Measurements from ENCODE around the gene ADGRE1.
"Not testable (repeated sequence)": the region's sequence is repeated elsewhere in the genome, so short reads cannot be mapped to it uniquely, and the experiment has no call there.

The ADGRE1 gene, protein sequence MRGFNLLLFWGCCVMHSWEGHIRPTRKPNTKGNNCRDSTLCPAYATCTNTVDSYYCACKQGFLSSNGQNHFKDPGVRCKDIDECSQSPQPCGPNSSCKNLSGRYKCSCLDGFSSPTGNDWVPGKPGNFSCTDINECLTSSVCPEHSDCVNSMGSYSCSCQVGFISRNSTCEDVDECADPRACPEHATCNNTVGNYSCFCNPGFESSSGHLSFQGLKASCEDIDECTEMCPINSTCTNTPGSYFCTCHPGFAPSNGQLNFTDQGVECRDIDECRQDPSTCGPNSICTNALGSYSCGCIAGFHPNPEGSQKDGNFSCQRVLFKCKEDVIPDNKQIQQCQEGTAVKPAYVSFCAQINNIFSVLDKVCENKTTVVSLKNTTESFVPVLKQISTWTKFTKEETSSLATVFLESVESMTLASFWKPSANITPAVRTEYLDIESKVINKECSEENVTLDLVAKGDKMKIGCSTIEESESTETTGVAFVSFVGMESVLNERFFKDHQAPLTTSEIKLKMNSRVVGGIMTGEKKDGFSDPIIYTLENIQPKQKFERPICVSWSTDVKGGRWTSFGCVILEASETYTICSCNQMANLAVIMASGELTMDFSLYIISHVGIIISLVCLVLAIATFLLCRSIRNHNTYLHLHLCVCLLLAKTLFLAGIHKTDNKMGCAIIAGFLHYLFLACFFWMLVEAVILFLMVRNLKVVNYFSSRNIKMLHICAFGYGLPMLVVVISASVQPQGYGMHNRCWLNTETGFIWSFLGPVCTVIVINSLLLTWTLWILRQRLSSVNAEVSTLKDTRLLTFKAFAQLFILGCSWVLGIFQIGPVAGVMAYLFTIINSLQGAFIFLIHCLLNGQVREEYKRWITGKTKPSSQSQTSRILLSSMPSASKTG

DNA sequence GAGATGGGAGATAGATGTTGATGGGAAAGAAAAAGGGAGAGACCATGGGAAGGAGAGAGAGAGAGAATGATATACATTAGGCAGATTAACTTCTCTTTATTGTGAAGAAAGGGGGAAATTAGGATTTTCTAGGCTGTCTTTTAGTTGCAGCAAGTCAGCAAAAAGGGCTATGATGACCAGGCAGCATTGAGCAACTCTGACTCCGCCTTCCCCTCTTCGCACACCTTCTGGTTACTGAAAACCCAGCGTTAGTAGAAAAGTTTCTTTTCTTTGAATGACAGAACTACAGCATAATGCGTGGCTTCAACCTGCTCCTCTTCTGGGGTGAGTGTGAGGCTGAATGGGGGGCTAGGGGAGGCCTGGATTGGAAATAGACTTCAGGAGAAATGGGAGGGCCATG lies at the start of gene ADGRE1:
Gene ADGRE1, plus strand, starts transcription at position 264 of the 400 bp plus-strand sequence. Its CDS starts 30 bp downstream, at position 294.
- no peak for DNase-seq

DNA sequence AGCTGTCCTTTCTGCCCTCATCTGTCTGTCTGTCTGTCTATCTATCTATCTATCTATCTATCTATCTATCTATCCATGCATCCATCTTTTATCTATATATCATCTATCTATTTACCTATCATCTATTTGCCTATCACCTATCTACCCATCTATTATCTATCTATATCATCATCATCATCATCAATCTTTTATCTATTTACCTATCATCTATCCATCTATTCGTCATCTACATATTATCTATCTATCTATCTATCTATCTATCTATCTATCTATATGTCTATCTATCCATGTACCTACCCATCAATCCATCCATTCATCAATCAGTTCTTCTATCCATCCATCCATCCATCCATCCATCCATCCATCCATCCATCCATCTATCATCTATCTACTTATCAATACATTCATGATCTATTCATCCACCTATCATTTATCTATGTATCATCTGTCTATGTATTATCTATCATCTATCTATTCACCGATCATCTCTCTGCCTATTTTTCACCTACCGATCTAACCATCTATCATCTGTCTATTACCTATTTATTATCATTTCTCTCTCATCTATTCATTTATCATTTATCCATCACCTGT lies 49.2 kb upstream of the ADGRE1 start:
- no peak for DNase-seq

DNA sequence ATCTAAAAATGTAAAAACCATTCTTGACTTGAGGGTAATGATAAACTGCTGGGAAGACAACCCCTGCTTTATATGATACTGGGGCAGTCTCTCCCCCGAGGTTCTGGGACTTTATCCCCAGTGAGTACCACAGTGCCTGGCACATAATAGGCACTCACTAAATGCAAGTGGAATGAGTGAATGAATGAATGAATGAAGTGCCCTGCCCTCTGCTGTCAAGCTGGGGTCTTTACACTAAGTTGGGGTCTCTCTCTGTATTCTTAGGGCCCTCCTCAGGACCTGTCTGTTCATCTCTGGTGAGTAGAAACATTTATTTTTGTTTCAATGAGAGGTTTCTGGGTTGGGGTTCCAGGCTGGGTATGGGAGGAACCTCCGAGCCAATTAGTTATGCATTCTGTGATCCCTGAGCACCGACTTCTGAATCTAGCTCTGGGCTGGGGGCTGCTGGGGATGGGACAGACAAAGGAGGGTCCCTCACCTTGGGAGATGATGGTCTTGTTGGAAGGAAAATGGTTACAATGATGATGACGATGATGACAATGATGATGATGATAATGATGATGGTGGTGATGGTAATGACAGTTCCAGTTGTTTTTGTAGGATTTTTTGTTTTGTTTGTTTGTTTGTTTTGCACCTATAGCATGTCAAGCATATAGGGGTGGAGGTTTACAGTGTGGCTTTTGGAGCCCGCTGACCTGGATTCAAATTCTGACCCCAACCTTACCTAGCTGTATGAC lies 44.3 kb upstream of the ADGRE1 start:
- DNase-seq = no peak

DNA sequence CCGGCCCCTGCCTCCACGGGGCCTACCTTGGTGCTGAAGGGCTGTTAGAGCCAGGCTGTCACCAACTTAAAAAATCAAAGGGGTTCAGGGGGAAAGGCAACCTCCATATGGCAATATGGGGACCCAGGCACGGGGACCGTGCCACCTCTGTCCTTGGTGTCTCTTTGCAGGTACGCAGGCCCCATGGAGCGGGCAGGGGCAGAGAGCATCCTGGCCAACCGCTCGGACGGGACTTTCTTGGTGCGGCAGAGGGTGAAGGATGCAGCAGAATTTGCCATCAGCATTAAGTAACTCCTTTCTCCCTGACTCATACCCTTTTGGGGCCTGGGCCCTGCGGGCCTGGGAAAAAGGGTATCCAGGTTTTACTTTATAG lies 39.6 kb upstream of the ADGRE1 start:
- DNase-seq = no peak

DNA sequence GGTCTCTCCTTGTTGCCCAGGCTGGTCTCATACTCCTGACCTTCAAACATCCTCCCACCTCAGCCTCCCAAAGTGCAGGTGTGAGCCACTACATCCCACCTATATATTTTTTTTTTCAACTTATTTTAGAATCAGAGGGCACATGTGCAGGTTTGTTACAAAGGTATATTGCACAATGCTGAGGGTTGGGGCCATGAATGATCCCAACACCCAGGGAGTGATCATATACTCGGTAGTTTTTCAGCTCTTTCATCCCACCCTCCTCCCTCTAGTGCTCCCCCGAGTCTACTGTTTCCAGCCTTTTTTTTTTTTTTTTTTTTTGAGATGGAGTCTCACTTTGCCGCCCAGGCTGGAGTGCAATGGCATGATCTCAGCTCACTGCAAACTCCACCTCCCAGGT lies 38.4 kb upstream of the ADGRE1 start:
- no peak for DNase-seq

DNA sequence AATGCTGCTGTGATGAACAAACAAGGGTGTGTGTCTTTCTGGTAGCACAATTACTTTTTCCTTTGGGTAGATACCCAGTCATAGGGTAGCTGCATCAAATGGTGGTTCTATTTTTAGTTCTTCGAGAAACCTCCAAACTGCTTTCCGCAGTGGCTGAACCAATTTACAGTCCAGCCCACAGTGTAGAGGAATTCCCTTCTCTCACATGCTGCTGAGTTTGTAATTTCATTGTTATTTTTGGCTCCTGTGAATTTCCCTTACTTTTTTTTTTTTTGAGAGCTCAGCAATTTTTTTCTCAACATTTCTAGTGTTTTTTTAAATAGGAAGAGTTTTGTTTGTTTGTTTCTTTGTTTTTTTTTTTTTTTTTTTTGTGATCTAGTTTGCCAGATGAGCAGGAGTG lies 37.5 kb upstream of the ADGRE1 start:
- DNase-seq = no peak

DNA sequence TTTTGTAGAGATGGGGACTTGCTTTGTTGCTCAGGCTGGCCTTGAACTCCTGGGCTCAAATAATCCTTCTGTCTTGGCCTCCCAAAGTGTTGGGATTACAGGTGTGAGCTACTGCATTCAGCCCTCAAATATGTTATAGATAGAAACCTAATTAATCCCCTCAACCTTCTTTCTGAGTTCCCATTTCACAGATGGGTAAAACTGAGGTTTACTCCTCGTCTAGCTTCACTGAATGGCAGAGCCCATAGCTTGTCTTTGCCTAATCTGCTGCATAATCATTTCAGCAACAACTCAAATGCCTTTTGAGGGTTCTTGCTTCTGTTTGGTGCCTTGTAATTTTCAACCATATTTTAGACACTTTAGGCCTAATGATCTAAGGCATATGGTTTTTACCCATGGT lies 36.0 kb upstream of the ADGRE1 start:
- DNase-seq = no peak

DNA sequence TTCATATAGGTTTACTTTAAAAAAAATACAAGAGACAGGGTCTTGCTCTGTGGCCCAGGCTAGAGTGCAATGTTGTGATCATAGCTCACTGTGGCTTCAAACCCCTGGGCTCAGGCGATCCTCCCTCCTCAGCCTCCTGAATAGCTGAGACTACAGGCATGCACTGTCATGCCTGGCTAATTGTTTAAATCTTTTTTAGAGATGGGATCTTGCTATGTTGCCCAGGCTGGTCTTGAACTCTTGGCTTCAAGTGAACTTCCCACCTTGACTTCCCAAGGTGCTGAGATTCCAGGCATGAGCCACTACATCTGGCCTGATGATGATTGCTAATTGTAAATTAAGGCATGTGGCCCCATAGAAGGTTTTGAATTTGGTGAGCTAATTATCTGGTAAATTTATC lies 35.4 kb upstream of the ADGRE1 start:
- DNase-seq = no peak

DNA sequence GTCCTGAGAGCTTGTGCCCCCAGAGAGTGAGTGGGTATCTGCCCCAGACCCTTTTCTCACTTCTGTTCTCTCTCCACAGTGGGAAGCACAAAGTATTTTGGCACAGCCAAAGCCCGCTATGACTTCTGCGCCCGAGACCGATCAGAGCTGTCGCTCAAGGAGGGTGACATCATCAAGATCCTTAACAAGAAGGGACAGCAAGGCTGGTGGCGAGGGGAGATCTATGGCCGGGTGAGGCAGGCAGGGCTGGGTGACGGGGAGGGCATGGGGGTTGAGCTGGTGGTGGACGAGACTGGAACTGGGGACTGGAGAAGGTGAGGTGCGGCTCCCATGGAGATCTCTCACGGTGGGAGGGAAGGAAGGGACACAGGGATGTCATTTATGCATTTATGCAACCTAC lies 33.5 kb upstream of the ADGRE1 start:
- no peak for DNase-seq

DNA sequence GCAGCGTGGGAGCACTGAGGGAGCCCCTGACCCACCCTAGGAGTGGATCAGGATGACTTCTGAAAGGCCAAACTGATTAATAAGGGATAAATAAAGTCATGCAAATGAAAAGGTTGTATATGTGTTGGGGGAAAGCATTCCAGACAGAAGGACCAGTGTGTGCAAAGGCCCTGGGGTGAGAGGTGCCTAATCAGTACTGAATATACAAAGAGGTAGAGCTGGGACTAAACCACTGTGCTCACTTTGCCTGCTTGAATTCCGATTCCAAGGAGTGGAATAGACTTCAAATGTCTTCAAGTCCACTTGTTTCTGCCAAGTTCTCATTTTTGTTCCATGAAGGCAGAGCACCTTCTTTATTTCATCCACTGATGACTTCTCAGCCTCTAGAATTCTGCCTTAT lies 32.6 kb upstream of the ADGRE1 start:
- DNase-seq = no peak

DNA sequence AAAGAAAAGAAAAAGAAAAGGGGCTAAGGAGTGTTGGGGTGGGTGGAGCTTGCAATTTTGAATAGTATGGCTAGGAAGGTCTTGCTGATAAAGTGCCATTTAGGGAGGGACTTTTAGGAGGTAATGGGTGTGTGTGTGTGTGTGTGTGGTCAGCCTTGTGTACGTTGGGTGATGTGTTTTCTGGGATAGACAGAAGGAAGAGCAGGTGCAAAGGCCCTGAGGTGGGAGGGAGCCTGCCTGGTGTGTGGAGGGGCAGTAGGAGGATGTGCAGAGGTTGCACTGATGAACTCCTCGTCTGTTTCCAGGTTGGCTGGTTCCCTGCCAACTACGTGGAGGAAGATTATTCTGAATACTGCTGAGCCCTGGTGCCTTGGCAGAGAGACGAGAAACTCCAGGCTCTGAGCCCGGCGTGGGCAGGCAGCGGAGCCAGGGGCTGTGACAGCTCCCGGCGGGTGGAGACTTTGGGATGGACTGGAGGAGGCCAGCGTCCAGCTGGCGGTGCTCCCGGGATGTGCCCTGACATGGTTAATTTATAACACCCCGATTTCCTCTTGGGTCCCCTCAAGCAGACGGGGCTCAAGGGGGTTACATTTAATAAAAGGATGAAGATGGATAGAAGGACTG lies 30.5 kb upstream of the ADGRE1 start:
- no peak for DNase-seq

DNA sequence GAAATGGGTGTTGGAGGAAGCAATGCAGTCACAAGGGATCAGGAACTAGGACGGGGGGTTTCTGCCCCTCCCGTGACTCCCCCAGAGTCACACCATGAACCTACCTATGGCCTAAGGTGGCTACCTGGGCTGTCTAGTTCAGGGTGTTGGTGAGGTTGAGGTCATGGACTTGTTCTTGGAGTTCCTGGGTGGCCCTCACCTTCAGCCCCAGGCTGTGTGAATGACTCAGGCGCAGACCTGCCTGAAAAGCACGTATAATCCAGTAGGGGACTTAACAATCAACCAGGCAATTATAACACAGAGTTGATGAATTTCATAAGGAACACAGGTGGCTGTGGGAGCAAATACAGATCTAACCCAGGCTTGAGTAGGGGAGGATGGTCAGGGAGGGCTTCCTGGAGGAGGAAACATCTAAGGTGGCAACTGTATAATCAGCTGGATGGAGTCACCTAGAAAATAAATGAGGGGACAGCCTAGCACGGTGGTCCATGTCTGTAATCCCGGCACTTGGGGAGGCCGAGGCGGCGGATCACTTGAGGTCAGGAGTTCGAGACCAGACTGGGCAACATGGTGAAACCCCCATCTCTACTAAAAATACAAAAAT lies 25.6 kb upstream of the ADGRE1 start:
- DNase-seq = no peak

DNA sequence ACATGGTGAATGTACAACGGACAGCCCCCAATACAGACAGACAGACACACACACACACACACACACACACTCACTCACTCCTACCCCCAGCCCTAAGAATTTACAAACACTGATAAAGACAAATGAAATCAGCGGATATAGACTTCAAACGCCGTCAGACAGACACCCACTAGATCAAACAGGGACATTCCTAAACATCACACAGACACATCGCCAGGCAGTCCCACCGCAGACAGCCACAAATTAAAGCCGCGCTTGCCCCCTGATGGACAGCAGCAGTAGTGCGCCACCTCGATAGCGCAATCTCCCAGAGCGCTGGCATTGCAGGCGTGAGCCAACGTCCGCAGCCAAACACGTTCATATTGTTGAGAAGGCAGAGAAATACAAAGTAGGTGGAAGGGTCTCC lies 24.7 kb upstream of the ADGRE1 start:
- DNase-seq = peak; percentile 23

DNA sequence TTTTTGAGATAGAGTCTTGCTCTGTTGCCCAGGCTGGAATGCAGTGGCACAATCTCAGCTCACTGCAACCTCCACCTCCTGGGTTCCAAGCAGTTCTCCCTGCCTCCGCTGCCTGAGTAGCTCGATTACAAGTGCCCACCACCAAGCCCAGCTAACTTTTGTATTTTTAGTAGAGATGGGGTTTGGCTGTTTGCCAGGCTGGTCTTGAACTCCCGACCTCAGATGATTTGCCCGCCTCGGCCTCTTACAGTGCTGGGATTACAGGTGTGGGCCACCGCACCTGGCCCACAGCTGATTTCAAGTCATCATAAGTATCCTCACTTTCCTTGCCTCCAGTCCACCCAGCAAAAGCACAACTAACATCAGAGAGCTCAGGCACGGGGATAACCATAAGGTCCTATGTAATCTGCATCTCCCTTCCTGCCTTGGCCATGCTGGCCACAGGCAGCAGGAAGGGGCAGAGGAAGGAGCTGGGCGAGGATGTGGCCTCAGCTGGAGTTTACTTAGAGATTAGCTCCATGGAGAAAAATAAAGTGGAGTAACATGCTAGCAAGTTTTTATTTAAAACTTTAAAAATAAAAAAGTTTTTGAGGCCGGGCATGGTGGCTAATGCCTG lies 22.9 kb upstream of the ADGRE1 start:
- no peak for DNase-seq

DNA sequence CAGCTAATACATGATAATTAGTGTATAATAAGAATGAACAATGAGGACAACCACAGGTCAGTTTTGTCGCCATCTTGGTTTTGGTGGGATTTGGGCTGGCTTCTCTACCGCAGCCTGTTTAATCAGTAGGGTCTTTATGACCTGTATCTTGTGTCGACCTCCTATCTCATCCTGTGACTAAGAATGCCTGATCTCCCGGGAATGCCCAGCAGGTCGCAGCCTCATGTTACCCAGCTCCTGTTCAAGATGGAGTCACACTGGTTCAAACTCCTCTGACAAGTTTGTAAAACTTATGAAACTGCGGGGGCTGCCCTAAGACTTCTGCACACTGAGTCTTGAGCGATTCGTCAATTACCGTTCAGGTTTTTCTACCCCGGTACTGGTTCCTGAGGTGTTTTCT lies 21.5 kb upstream of the ADGRE1 start:
- no peak for DNase-seq

DNA sequence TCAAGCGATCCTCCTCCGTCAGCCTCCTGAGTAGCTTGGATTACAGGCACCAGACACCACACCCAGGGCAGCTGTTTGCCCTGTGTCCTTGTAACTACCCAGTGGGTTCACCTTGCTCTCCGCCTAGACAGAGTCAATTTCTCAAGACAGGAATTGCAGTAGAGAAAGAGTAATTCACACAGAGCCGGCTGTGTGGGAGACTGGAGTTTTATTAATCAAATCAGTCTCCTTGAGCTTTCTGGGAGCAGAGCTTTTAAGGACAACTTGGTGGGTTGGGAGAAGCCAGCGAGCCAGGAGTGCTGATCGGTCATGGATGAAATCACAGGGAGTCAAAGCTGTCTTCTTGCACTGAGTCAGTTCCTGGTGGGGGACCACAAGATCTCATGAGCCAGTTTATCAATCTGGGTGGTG lies 20.6 kb upstream of the ADGRE1 start:
- no peak for DNase-seq

DNA sequence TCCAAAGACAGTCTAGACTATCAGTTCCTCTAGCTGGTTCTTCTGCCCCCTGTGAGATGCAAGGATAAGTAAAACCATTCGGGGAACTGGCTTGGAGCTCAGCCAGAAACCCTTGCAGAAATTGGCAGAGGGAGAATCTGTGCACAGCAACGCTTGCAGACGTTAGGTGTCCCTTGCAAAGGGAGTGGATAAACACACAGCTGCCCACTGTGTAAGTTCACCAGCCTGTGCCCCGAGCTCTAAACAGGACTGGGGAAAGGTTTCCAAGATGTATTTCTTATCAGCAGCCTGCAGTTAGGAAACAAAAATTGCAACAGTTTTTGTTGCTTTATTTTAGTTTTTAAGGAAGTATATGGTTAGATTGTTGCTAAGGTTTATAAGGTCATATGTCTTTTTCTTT lies 19.0 kb upstream of the ADGRE1 start:
- no peak for DNase-seq

DNA sequence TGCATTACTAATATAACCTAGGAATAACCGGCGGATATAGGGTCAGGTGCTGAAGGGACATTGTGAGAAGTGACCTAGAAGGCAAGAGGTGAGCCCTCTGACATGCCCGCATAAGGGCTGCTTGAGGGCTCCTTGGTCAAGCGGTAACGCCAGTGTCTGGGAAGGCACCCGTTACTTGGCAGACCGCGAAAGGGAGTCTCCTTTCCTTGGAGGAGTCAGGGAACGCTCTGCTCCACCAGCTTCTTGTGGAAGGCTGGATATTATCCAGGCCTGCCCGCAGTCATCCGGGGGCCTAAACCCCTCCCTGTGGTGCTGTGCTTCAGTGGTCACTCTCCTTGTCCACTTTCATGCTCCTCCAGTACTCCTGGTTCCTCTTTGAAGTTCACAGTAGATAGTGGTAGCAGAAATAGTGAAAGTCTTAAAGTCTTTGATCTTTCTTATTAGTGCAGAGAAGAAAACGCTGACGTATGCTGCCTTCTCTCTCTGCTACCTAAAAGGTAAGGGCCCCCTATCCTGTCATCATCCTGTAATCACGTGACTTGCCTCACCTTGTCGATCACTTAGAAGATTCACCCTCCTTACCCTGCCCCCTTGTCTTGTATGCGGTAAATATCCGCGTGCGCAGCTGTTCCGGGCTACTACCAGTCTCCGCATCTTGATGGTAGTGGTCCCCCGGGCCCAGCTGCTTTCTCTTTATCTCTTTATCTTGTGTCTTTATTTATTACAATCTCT lies 18.1 kb upstream of the ADGRE1 start:
- not testable (repeated sequence) for DNase-seq

DNA sequence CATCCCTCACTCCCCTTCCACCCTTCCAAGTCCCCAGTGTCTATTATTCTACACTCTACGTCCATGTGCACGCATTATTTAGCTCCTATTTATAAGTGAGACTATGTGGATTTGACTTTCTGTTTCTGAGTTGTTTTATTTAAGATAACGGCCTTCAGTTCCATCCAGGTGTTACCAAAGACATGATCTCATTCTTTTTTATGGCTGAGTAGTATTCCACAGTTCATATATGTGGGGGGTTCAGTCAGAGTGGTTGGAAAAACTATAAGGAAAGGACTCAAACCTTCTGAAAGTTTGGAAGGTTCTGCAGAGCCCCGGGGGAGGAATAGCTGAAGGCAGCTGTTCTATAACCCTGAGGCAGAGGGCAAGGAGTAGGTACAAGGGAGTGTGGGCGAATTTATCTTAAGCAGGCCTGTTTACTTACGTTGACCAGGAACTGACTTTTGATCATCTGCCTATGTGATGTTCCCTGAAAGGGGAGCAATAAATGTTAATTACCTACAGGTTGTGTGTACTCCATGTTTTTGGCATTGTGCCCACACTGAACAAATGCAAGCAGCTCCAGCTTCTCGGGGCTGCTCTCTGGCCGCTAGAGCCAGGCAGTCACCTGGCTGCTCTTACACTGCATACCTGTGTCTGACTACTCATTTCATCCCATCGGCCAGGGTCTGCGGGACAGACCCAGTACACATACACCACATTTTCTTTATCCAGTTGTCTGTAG lies 13.5 kb upstream of the ADGRE1 start:
- DNase-seq = no peak

DNA sequence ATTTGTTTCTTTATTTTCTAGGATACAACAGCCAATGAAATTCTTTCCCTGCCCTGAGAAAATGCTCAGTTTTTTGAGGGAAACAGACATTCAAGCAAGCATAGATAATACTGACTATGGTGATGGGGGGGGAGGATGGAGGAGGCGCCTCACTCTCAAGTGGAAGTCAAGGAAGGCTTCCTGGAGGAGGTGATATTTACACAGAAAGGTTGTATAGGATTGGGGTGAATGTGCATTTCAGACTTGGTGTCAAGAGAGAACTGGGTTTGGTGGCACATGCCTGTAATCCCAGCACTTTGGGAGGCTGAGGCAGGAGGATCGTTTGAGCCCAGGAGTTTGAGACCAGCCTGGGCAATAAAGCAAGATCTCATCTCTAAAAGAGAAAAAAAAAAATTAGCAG lies 12.2 kb upstream of the ADGRE1 start:
- DNase-seq = no peak
